GM18870 (cell line): ENCODE measurements around the gene ITGB1BP2.
"Not testable (repeated sequence)": the region's sequence is repeated elsewhere in the genome, so short reads cannot be mapped to it uniquely, and the experiment has no call there.

ENCODE experiments used
- ATAC-seq: cut with Tn5 transposase; IDR thresholded peaks from one replicate; pipeline ENCODE4 v1.9.1; 2021; ENCODE audit warnings: moderate library complexity; ENCODE audit not compliant: unreplicated experiment

Gene ITGB1BP2

DNA sequence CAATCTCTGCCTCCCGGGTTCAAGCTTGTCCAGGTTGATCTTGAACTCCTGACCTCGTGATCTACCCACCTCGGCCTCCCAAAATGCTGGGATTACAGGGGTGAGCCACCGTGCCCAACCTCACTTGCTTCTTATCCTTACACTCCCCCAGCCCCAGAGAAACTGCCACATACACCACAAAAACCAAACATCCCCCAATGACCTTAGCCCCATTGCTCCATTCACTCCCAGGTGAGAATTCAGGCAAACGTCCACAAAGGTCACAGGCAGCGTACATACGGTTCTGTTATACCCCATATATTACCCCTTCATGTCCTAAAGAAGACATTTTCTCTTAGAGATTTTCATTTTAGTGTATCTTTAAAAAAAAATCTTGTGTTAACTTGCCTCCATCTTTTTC, 1.1 kb upstream of the ITGB1BP2 start:
- not testable (repeated sequence) for ATAC-seq

DNA sequence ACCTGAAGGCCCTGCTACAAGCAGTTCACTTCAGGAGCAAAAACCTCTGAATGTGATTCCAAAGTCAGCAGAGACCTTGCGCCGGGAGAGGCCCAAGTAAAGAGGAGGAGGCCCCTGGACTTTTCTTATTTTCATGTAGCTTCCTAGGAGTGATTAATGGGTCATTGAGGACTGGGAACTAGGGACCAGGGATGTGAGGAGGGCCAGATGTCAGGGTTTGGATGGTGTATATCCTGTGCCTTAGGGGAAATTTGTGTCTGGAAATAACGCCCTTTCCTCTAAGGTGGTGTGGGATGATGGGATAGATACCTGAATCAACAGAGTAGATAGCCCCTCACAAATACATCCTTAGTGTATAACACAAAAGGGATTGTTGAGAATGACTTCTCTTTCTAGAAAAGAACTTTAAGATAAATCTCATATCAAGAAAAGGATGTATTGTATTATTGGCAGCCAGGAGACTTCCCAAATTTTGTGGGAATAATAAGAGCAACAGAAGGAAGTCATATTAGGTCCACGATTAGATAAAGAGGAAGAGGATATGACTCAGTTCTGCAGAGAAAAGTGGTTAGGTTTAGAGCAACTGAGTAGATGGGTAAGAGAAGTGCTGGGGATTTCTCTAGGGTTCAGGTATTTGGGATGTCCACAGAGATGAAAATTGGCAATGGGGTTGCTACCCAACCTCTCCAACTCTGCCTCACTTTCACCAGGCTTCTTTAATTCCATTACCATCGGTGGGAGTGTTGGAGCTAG, 1.1 kb downstream of the ITGB1BP2 start:
- no peak for ATAC-seq

DNA sequence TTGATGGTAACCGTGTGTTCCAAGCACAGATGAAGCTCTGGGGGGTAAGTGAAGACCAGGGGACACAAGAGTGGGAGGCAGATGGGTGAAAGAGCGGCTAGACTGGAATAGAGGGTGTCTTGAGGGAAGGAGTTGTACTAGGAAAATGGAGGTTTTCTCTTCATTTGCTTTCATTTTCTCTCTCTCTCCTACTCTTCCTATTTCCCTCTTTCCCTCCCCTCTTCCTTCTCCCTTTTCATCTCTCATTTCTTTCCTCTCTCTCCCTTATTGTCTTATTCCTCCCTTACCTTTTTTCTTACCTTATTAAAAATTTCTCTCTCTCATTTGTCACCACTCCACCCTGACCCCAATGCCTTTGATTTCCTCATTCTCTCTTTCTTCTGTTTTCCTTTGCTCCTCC, 3.0 kb downstream of the ITGB1BP2 start:
- no peak for ATAC-seq

DNA sequence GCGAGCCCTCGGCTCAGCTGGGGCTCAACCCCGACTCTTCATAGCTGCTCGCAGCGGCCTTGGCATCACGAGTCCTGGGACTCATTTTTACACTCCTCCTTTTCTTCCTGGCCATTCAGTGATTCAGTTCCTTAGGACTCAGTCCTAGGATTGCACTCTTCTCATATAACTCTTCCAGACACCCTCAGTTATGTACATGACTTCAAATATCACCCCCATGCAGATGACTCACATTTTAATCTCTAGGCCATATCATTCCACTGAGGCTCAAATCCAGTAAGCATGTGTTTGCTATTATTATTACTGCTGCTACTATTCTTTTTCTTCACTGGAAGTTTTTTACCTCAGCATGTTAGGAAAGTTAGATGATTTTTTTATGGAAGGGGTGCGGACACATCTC, 14.4 kb downstream of the ITGB1BP2 start:
- no peak for ATAC-seq

DNA sequence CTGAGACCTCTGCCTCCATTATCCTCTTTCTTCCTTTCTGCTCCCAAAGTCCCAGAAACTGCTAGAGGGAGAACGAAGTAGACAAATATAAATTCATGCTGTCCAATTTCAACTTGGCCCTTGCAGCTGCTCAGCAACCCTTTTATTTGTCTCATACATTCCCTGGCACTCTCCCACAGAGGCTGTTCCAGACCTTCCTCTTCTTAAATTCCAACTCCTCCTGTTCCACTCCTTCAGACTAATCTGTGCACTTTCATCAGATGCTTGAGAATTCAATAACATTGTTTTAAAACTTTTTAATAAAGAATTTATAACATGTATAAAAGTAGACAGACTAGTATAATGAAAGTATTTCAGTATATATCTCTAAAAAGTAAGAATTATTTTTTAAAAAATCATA, 15.4 kb downstream of the ITGB1BP2 start:
- ATAC-seq = not testable (repeated sequence)

DNA sequence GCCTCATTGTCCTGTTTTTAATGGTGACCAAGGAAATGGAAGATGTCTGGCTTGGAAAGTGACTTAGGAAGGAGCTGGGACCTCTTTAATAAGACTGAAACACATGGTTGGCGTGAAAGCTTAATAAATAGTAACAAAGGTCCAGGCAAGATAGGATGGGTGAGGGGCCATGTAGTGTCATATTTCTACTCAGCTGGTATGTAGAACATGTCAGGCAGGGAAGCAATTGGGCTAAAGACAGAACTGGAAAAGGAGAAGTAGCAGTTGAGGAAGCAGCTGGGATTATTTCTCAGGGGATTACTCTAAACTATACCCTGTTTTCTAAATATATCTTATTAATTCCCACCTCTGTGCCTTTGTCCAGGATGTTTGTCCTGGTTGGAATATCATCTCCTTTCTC, 18.6 kb downstream of the ITGB1BP2 start:
- no peak for ATAC-seq

DNA sequence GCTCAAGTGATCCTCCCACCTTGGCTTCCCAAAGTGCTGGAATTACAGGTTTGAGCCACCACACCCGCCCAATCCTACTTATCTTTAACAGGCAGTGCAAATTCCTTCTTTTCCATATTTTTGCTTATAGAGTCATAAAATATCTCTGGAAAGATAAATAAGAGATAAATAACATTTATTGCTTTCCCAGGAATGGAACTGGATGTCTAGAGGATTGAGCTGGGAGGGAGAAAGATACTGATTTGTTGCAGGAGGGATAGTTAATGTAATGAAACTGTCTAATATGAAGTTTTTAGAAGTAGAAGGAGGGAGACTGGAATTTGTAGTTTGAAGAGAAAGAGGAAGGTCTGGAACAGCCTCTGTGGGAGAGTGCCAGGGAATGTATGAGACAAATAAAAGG, 20.2 kb downstream of the ITGB1BP2 start:
- ATAC-seq = no peak

GRCh38 chrX:71324452-71324851, 22.9 kb downstream of the ITGB1BP2 start:
- not testable (repeated sequence) for ATAC-seq

- ATAC-seq = no peak
Measured at GRCh38 chrX:71326394-71326793, 24.8 kb downstream of the ITGB1BP2 start.

- ATAC-seq = not testable (repeated sequence)
Measured at GRCh38 chrX:71349151-71349665, 47.7 kb downstream of the ITGB1BP2 start.

GRCh38 chrX:71349867-71350266, 48.3 kb downstream of the ITGB1BP2 start:
- ATAC-seq = not testable (repeated sequence)

DNA sequence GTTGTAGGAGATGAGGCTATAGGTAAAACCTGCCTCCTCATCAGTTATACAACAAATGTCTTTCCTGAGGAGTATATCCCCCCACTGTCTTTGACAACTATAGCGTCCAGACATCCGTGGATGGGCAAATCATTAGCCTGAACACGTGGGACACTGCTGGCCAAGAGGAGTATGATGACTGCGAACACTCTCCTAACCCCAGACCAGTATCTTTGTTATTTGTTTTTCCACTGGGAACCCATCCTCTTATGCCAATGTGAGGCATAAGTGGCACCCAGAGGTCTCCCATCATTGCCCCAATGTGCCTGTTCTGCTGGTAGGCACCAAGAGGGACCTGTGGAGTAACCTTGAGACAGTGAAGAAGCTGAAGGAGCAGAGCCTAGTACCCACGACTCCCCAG, 50.9 kb downstream of the ITGB1BP2 start:
- ATAC-seq = not testable (repeated sequence)
